ENCODE measurements around the gene ELP5.
A peak's percentile ranks its signal among the peaks of the same experiment; 100 is the strongest.

DNA sequence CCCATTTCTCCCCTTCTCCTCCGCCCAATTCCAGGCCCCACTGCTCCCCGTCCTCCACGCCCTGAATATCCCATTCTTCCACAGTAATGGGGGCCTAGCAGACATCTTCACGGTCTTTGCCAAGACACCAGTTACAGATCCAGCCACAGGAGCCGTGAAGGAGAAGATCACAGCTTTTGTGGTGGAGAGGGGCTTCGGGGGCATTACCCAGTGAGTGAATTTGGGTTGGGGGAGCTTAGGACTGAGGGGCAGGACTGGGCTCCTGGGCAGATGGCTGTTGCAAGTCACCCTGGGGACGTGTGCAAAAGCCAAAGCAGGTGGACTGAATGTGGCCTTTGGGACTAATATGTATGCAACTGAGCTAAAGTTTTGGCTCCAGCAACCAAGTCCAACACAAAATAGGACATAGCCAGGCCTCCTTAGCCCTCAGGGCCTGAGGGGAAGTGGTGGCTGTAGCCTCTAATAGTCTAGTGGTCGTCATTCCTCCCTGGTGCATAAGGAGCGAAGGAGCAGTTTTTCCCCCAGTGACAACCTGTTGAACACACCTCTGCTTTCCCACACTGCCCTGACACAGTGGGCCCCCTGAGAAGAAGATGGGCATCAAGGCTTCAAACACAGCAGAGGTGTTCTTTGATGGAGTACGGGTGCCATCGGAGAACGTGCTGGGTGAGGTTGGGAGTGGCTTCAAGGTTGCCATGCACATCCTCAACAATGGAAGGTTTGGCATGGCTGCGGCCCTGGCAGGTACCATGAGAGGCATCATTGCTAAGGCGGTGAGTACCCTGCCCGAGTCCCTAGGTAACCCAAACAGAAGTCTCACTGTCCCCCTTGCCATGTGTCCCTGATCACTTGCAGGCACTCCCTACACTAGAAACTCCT lies 29.7 kb upstream of the ELP5 start:
- TF ChIP-seq, protein P1, sequence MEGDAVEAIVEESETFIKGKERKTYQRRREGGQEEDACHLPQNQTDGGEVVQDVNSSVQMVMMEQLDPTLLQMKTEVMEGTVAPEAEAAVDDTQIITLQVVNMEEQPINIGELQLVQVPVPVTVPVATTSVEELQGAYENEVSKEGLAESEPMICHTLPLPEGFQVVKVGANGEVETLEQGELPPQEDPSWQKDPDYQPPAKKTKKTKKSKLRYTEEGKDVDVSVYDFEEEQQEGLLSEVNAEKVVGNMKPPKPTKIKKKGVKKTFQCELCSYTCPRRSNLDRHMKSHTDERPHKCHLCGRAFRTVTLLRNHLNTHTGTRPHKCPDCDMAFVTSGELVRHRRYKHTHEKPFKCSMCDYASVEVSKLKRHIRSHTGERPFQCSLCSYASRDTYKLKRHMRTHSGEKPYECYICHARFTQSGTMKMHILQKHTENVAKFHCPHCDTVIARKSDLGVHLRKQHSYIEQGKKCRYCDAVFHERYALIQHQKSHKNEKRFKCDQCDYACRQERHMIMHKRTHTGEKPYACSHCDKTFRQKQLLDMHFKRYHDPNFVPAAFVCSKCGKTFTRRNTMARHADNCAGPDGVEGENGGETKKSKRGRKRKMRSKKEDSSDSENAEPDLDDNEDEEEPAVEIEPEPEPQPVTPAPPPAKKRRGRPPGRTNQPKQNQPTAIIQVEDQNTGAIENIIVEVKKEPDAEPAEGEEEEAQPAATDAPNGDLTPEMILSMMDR (IDR thresholded peaks at IDR 0.05), result no peak
- peak in 1 of 3 donors; percentile 8 for TF ChIP-seq POLR2A (IDR thresholded peaks at IDR 0.05)

All from body of pancreas (tissue), 4 donors.